HG02943 (cell line): ENCODE results near the gene GPR150.

ENCODE experiments used
- ATAC-seq: cut with Tn5 transposase; IDR thresholded peaks from one replicate; pipeline ENCODE4 v1.9.1; 2021; ENCODE audit warnings: mild to moderate bottlenecking, low read depth, moderate library complexity; ENCODE audit not compliant: unreplicated experiment

Gene GPR150

DNA sequence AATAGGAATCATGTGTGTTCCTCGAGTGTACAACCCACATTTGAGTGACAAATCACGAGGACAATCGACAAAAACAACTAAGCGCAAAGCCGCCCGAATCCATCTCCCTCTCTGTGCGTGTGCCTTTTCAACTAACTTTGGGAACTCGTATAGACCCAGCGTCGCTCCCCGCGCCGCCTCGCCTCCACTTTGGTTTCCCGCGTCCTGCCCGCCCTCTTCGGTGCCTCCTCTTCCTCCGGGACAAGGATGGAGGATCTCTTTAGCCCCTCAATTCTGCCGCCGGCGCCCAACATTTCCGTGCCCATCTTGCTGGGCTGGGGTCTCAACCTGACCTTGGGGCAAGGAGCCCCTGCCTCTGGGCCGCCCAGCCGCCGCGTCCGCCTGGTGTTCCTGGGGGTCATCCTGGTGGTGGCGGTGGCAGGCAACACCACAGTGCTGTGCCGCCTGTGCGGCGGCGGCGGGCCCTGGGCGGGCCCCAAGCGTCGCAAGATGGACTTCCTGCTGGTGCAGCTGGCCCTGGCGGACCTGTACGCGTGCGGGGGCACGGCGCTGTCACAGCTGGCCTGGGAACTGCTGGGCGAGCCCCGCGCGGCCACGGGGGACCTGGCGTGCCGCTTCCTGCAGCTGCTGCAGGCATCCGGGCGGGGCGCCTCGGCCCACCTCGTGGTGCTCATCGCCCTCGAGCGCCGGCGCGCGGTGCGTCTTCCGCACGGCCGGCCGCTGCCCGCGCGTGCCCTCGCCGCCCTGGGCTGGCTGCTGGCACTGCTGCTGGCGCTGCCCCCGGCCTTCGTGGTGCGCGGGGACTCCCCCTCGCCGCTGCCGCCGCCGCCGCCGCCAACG is at the start of gene GPR150:
TSS of gene GPR150 (plus strand) at position 58 of the 840 bp plus-strand sequence. CDS start at position 247, 189 bp downstream.
- peak; percentile 58 for ATAC-seq

DNA sequence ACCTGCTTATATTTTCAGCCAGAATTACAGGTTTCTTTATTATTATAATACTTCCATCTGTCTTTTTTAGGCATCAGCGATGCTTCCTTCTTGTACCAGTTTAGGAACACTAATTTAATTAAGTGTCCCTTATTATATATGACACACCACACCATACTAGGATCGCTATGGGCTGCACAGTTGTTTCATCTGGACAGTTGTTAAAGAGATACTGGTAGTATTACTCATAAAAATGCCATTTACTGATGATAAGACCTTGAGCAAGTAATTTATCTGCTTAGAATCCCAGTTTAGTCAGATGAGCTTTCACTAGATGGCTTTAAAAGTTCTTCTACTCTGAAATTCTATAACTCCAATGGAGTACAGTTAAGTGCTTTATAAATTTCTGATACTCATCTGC is 47.9 kb upstream of the GPR150 start:
- no peak for ATAC-seq

DNA sequence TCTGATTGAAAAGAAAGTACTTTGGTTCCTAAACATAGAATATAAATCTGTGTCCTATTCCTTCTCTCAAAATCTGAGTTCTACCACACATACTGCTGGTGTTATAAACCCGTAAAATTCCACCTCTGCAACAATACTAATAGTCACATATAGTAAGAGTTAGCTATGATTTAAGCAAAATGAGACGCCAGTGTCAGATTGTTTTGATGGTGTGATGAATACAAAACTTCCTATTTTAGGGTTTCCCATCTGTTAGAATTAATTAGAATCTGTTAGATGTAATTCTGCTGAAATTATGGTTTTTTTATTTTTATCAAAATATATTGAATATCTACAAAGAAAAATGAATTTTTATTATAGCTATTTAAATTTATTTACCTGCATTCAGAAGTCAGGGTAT is 38.3 kb upstream of the GPR150 start:
- ATAC-seq: no peak

DNA sequence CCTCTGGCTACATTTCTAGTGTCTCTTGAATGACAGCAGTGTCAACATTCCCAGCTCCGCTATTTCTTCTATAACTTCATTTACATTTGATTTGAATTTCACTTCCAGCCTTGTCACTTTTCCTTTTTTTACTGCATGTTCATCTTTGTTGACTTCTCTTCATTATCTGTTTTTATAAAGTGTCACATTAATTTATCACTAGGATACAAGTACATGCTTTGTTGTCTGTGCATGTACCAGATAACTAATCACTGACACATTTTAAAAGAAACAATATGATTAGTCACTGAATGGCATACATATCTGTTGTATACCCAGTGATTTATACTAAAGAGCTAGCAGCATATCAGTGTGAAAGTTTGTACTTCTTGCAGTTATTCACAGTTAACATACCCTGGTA is 35.9 kb upstream of the GPR150 start:
- ATAC-seq: no peak

DNA sequence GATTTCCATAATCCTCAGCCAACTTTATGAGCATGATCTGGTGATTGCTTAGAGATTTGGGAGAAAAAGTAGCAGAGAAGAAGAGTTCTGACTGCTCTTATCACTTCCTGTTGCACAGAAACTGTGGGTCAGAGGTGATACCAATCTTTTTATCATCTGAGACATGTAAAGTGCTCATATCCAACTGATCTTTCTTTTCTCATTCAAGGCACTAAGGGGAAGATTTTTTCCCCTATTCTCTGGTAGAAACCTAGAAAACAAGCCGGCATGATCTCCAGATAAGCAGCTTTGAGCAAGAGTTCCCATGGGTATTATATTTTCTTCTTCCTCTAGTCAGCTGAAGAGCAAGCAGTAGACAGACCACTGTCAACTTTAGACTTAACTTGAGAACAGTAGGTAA is 29.0 kb upstream of the GPR150 start:
- no peak for ATAC-seq

DNA sequence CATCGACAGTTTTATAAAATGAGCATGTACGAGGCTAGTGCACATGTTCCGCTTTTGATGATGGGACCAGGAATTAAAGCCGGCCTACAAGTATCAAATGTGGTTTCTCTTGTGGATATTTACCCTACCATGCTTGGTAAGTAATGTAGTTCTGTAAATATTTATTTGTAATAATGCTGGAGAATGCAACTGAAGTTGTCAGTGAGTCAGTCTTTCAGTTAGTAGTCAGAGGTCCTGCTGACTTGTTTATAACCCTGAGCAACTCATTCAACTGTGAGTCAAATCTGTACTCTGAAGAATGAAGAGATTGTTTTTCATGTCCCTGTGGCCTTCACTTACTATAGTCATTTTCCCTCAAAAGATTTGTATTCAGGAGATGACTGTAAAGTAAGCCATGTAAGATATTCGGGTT is 28.4 kb upstream of the GPR150 start:
- no peak for ATAC-seq

DNA sequence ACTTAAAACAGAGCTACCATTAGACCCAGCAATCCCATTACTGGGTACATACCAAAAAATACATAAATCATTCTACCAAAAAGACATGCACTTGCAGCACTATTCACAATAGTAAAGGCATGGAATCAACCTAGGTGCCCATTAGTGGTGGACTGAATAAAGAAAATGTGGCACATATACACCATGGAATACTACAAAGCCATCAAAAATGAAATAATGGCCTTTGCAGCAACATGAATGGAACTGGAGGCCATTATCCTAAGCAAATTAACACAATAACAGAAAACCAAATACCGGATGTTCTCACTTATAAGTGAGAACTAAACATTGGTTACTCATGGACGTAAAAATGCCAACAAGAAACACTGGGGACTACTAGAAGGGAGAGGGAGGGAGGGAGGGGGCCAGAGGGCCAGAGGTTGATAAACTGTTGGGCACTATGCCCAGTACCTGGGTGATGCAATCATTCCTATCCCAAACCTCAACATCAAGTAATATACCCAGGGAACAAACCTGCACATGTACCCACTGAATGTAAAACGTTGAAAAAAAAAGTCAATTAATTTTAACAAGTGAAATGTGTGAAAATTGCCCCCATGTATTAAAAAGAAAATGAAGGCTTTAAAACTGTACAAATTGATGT is 24.5 kb upstream of the GPR150 start:
- ATAC-seq: no peak

DNA sequence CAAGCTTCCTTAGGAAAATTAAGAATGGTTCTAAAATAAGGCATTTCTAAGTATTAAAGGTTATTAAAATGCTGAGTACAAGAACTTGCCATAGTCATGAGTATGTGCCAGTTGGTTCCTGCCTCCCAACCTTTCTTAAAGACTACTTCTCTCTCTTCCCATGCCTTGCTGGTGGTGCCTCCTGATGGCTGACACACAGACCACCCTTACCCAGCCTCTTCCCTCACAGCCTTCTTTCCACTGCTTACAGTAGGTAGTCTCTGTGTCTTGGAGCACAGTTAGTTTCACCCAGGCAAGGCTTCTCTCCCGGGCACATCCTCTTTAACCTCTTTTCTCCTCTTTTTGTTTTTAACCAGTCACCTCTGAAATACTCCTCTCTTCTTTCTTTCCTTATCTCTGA is 20.6 kb upstream of the GPR150 start:
- ATAC-seq: no peak

DNA sequence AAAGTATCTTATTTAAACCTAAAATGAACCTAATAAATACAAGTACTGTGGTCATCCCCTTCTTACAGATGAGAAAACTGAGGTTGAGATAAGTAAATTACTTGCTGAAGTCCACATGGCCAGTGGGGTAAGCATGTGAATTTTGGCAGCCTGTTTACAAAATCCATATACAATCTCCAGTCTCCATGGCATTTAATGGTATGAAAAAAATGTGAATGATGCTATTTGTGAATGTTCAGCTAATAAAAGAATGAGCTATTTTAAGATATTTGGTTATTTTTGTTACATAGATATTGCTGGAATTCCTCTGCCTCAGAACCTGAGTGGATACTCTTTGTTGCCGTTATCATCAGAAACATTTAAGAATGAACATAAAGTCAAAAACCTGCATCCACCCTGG is 19.3 kb upstream of the GPR150 start:
- ATAC-seq: no peak

DNA sequence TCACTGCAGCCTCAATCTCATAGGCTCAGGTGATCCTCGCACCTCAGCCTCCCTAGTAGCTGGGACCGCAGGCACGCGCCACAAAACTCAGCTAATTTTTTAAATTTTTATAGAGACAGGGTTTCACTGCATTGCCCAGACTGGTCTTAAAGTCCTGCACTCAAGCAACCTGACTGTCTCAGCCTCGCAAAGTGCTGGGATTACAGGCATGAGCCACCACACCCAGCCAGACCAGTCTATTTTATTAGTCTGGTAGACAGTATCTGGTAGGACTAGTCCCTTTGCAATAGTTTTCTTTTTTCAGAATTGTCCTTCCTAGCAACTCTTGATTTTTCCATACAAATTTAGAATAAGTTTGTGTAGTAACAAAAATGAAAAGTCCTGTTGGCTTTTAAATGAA is 14.1 kb upstream of the GPR150 start:
- no peak for ATAC-seq

DNA sequence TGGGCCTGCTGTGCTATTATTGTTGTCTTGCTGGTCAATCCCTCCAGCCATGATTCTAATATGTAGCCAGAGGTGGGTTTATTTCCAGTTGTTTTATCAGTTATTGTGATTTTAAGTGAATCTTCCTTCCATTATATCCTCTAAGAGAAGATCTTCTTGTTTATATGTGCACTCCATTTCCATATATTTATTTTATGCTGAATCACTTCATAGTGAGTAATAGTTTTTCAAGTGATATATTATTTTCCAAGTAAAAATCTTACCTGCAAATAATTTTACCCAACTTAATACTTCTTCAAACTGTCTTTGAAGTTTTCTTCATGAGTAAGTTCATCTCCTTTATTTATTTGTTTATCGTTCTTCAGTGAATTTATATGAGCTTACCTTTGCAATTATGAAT is 13.5 kb upstream of the GPR150 start:
- ATAC-seq: no peak

DNA sequence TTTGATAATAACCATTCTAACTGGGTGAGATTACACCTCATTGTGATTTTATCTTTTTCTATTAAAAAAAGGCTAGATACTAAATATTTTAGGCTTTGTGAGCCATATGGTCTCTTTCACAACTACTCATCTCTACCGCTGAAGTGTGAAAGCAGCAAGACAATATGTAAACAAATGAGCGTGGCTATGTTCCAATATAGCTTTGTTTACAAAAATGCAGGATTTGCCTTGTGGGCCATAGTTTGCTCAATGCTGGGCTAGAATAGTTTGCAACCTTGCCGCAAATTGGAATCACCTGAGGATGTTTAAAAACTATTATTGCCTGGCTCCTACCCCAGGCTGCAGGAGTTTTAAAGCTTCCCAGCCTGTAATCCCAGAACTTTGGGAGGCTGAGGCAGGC is 10.2 kb upstream of the GPR150 start:
- ATAC-seq: no peak

DNA sequence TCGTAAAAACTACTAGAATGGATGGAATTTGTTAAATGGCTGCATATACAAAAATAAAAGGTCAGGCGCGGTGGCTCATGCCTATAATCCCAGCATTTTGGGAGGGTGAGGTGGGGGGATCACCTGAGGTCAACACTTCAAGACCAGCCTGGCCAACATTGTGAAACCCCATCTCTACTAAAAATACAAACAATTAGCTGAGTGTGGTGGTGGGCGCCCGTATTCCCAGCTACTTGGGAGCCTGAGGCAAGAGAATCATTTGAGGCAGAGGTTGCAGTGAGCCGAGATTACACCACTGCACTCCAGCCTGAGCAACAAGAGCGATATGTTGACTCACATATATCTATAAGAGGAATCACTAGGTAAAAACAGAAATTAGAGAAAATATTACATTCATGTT is 9.3 kb upstream of the GPR150 start:
- no peak for ATAC-seq

DNA sequence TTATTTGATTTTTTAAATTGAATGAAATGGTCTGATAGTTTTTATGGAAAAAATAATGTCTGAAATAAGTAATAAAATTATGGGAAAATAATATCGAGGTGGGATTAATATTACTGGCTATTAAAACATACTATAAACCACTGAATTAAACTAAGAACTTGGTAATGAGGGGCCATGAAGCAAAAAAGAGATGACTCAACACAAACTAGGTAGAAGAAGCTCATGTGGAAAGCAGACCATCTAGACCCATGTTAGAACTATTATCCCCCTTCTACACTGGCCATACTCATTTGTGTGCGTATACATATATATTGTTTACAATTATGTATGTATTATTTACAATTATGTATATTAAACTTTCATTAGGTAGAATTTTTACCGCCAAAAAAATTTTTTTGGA is 8.5 kb upstream of the GPR150 start:
- no peak for ATAC-seq

DNA sequence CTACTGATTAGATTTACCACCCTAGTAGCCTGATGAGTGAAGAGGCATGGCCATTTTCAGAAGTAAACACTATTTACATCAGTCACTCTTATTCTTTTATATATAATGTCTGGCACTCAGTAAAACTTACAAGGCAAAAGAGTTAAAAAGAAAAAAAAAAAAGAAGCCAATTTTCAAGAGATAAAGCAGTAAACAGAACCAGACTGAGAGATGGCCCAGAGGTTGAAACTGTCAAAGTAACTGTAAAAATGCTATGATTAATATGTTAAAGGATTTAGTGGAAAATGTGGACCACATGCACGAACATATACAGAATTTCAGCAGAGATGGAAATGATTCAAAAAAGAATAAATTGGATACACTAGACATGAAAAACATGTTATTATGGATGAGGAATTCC is 6.4 kb upstream of the GPR150 start:
- ATAC-seq: no peak

DNA sequence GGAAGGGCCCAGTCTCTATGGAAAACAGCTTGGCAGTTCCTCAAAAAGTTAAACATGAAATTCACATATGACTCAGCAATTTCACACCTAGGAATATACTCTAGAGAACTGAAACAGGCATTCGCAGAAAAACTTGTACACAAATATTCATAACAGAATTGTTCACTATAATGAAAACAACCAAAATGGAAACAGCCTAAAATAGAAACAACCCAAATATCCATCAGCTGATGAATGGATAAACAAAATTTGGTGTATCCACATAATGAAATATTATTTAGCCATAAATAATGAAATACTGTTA is 4.8 kb upstream of the GPR150 start:
- no peak for ATAC-seq

DNA sequence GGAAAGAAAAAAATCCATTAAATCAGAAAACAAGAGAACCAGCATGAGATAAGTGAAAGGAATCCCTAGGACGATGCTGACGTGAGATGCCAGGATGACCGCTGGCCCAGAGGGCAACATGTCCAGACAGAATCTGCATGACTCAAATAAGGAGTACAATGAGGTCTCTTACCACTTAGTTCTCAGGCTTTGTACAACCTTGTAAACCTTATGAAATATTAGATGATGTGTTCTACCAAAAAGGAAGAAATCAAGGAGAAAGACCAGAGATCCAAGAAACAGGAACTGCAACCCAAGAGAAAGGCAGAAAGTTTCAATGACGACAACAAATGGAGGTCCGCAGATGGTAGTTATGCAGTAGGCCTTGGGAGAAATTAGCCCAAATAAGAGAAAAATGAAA is 2.8 kb upstream of the GPR150 start:
- no peak for ATAC-seq

DNA sequence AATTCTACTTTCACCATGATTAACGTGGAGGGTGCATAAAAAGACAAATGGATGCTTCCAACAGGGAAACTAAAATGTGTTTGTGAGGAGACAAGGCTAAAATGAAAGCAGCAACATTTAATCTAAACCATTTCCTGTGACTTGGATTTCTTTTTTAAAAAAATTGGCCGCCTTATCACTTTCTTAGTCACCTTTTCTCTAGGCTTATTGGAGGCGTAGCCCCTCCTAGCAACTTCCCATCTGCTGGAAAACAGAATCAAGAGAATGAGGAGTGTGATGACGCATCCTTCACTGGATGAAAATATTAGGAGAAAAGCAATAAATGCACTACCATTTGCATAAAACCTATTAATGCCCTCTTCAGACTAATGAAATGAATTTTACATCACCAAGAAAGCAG is 791 bp upstream of the GPR150 start:
- ATAC-seq: no peak

DNA sequence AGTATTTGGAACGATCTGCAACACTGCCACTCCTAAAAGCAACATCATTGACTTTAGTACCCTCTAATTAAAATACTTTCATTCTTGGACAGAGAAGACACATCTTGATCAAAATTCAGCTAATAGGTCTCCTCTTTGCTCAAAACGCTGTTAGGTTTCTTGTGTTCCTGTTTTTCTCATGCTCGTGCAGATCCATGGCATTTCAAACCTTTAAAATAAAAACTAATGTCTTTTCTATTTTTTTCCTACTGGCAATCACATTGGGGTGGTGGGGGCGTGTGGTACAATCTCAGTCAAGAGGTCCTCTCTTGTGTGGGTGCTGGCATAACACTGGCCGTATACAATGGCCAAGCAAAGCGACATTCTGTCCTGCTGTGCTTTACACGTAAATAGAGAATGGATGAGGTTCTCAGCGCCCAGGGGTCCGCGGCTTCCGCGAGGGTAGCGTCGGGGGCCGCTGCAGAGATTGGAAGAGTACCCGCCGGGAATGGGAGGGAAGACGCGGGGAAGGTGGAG is 315 bp upstream of the GPR150 start:
- no peak for ATAC-seq

DNA sequence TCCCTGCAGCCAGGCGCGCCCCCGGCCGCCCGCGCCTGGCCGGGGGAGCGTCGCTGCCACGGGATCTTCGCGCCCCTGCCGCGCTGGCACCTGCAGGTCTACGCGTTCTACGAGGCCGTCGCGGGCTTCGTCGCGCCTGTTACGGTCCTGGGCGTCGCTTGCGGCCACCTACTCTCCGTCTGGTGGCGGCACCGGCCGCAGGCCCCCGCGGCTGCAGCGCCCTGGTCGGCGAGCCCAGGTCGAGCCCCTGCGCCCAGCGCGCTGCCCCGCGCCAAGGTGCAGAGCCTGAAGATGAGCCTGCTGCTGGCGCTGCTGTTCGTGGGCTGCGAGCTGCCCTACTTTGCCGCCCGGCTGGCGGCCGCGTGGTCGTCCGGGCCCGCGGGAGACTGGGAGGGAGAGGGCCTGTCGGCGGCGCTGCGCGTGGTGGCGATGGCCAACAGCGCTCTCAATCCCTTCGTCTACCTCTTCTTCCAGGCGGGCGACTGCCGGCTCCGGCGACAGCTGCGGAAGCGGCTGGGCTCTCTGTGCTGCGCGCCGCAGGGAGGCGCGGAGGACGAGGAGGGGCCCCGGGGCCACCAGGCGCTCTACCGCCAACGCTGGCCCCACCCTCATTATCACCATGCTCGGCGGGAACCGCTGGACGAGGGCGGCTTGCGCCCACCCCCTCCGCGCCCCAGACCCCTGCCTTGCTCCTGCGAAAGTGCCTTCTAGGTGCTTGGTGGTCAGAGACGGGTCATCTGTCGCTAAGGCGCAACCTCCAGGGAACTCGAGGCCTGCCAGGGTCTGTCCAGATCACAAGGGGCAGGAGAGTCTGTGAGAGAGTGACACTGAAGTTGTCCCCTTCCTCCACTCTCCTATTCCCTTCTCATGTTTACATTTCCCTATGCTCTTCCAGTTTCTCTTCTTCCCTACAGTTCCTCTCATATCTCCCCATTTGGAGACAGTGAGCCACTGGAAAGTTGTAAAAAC is 1.3 kb downstream of the GPR150 start:
- peak; percentile 44 for ATAC-seq
